Subcutaneous abdominal adipose tissue (tissue), 5 donors: ENCODE results near the gene RAP1GDS1.
"Not testable (repeated sequence)": the region's sequence is repeated elsewhere in the genome, so short reads cannot be mapped to it uniquely, and the experiment has no call there.

Source experiments
- H3K27ac ChIP-seq: one replicate; pipeline ENCODE4 v1.7.0; 2013; ENCODE audit warnings: low read depth, mild to moderate bottlenecking, inconsistent platforms, low read length, moderate library complexity
- H3K27me3 ChIP-seq, 5 donors: one replicate each; pipeline ENCODE4 v1.7.0; 2013; ENCODE audit warnings: low read length in 5 of 5, inconsistent platforms in 1 of 5; ENCODE audit not compliant: control insufficient read depth in 5 of 5, insufficient read depth in 4 of 5
- H3K36me3 ChIP-seq, 5 donors: one replicate each; pipeline ENCODE4 v1.7.0; 2013; ENCODE audit warnings: low read length in 5 of 5; ENCODE audit not compliant: control insufficient read depth in 5 of 5, insufficient read depth in 5 of 5
- H3K4me1 ChIP-seq, 5 donors: one replicate each; pipeline ENCODE4 v1.7.0; 2013; ENCODE audit warnings: low read length in 5 of 5, mild to moderate bottlenecking in 3 of 5, moderate library complexity in 1 of 5; ENCODE audit not compliant: control insufficient read depth in 5 of 5, insufficient read depth in 5 of 5
- H3K4me3 ChIP-seq, 5 donors: one replicate each; pipeline ENCODE4 v1.7.0; 2013; ENCODE audit warnings: low read length in 5 of 5, low read depth in 1 of 5
- H3K9ac ChIP-seq, 5 donors: one replicate each; pipeline ENCODE4 v1.7.0; 2013; ENCODE audit warnings: low read length in 5 of 5, mild to moderate bottlenecking in 4 of 5, moderate library complexity in 3 of 5
- H3K9me3 ChIP-seq, 5 donors: one replicate each; pipeline ENCODE4 v1.7.0; 2013; ENCODE audit warnings: low read length in 5 of 5; ENCODE audit not compliant: control insufficient read depth in 5 of 5
- donor health status: healthy.
- donor health status: healthy.
- donor health status: healthy.
- donor health status: healthy.
- donor health status: healthy.

Gene RAP1GDS1

GRCh38 chr4:98446499-98447375, 185.6 kb downstream of the RAP1GDS1 start:
- no peaks in the 10 kb centered on the region for H3K9me3 ChIP-seq
- H3K4me1 ChIP-seq, result peaks cover 0 to 2% (median 0%) of the 10 kb centered on the region in 5 donors
- no peaks in the 10 kb centered on the region for H3K27me3 ChIP-seq
- no peak overlapping the region for H3K27ac ChIP-seq
- no peak overlapping the region for H3K4me3 ChIP-seq
- peaks cover 12 to 24% (median 20%) of the 10 kb centered on the region in 5 donors for H3K36me3 ChIP-seq
- H3K9ac ChIP-seq, result no peak overlapping the region

GRCh38 chr4:98447648-98448047, 186.5 kb downstream of the RAP1GDS1 start:
- Histone ChIP-seq H3K9ac (no peak overlapping the region), H3K4me3 (no peak overlapping the region), H3K4me1 (peaks cover 0 to 2% (median 0%) of the 10 kb centered on the region in 5 donors), H3K36me3 (peaks cover 5 to 15% (median 13%) of the 10 kb centered on the region in 5 donors), H3K27me3 (no peaks in the 10 kb centered on the region), H3K27ac (no peak overlapping the region), H3K9me3 (peaks cover 0 to 7% (median 4%) of the 10 kb centered on the region in 5 donors)

- Histone ChIP-seq H3K9ac (no peak overlapping the region), H3K27ac (no peak overlapping the region), H3K9me3 (peaks cover 0 to 8% (median 5%) of the 10 kb centered on the region in 5 donors), H3K27me3 (no peaks in the 10 kb centered on the region), H3K36me3 (peaks cover 0 to 6% (median 4%) of the 10 kb centered on the region in 5 donors), H3K4me3 (no peak overlapping the region), H3K4me1 (peaks cover 0 to 2% (median 0%) of the 10 kb centered on the region in 5 donors)
These were observed 187.7 kb downstream of the RAP1GDS1 start for GRCh38 chr4:98448908-98449307.

DNA sequence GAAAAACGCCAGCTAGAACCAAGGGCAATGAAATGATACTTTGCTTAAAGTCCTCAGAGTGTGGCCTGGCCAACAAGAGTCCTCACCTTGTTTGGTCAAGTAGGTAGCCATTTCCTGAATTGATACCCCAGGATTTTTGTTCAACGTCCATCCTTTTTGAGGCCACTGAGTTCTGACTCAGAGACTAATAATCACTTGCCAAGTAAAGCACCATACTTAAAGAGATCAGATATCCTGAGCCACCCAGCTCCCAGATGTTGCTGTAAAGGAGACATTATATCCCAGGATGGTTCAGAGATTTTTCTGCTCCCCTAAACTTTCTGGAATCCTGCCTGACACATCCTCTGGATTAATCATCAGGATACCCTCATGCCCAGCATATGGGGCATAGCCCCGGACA, 190.9 kb downstream of the RAP1GDS1 start:
- no peak overlapping the region for H3K9ac ChIP-seq
- peaks cover 0 to 8% (median 5%) of the 10 kb centered on the region in 5 donors for H3K9me3 ChIP-seq
- no peak overlapping the region for H3K4me3 ChIP-seq
- no peaks in the 10 kb centered on the region for H3K4me1 ChIP-seq
- no peaks in the 10 kb centered on the region for H3K27me3 ChIP-seq
- no peak overlapping the region for H3K27ac ChIP-seq
- H3K36me3 ChIP-seq, result no peaks in the 10 kb centered on the region

DNA sequence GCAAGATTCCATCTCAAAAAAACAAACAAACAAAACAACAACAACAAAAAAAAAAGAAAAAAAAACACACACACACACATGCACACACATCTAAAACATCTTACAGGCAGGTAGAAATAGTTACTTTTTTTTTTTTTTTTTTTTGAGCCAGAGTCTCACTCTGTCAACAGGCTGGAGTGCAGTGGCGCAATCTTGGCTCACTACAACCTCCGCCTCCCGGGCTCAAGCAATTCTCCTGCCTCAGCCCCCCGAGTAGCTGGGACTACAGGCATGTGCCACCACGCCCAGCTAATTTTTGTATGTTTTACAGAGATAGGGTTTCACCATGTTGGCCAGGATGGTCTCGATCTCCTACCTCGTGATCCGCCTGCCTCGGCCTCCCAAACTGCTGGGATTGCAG, 196.2 kb downstream of the RAP1GDS1 start:
- H3K36me3 ChIP-seq, H3K4me3 ChIP-seq, H3K9ac ChIP-seq, H3K4me1 ChIP-seq, H3K27me3 ChIP-seq, H3K9me3 ChIP-seq, H3K27ac ChIP-seq: not testable (repeated sequence)

DNA sequence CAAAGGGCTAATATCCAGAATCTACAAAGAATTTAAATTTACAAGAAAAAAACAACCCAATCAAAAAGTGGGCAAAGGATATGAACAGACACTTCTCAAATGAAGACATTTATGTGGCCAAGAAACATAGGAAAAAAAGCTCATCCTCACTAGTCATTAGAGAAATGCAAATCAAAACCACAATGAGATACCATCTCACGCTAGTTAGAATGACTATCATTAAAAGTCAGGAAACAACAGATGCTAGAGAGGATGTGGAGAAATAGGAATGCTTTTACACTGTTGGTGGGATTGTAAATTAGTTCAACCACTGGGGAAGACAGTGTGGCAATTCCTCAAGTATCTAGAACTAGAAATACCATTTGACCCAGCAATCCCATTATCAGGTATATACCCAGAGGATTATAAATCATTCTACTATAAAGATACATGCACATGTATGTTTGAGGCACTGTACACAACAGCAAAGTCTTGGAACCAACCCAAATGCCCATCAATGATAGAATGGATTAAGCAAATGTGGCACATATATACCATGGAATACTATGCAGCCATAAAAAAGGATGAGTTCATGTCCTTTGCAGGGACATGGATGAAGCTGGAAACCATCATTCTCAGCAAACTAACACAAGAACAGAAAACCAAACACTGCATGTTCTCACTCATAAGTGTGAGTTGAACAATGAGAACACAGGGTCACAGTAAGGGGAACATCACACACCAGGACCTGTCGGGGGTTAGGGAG, 200.1 kb downstream of the RAP1GDS1 start:
- not testable (repeated sequence) for H3K27me3 ChIP-seq, H3K4me3 ChIP-seq, H3K4me1 ChIP-seq, H3K27ac ChIP-seq, H3K9me3 ChIP-seq, H3K36me3 ChIP-seq, H3K9ac ChIP-seq

- H3K9ac ChIP-seq, result no peak overlapping the region
- no peaks in the 10 kb centered on the region for H3K9me3 ChIP-seq
- no peaks in the 10 kb centered on the region for H3K36me3 ChIP-seq
- peaks cover 0 to 4% (median 3%) of the 10 kb centered on the region in 5 donors for H3K4me1 ChIP-seq
- H3K4me3 ChIP-seq, result no peak overlapping the region
- H3K27me3 ChIP-seq, result no peaks in the 10 kb centered on the region
- no peak overlapping the region for H3K27ac ChIP-seq
These were observed 201.3 kb downstream of the RAP1GDS1 start for GRCh38 chr4:98462487-98462886.

DNA sequence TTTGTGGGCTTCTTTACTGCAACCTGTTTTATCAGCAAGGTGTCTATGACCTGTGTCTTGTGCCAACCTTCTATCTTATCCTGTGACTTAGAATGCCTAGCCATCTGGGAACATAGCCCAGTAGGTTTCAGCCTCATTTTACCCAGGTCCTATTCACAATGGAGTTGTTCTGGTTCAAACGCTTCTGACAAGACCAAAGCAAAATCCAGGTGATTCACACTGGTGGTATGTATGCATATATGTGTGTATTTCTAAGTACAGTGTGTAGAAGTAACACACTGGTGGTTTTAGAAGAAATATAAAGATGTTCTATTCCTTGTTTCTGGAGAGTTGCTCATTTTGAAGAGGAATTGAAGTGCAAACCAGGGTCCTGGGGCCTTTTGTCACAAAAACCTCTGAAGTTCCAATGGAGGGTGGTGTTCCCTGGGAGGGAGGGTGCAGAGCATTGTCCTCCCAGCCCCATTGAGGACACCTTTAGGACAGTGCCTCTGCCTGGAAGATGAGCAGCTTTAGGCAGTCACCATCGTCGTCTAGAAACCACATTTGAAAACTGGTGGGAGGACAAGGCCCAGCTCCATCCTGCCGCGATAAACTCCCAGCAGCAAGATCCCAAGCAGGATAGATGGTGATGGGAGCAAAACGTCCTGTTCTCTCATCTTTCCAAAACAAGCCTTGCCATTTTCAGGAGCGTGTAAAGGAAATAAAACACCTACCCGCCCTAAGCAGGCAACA, 205.8 kb downstream of the RAP1GDS1 start:
- H3K27me3 ChIP-seq, result no peaks in the 10 kb centered on the region
- H3K9me3 ChIP-seq, result no peaks in the 10 kb centered on the region
- H3K9ac ChIP-seq, result no peak overlapping the region
- peak overlapping the region in 3 of 5 donors; percentile 66 to 71 (median 68) for H3K4me3 ChIP-seq
- H3K36me3 ChIP-seq, result no peaks in the 10 kb centered on the region
- H3K27ac ChIP-seq, result no peak overlapping the region
- peaks cover 2 to 17% (median 12%) of the 10 kb centered on the region in 5 donors for H3K4me1 ChIP-seq

GRCh38 chr4:98467627-98468072, 206.5 kb downstream of the RAP1GDS1 start:
- Histone ChIP-seq H3K4me1 (peaks cover 2 to 17% (median 12%) of the 10 kb centered on the region in 5 donors), H3K9ac (peak overlapping the region in 3 of 5 donors; percentile 41 to 74 (median 53)), H3K27me3 (no peaks in the 10 kb centered on the region), H3K4me3 (peak overlapping the region; percentile 52 to 71 (median 67)), H3K36me3 (no peaks in the 10 kb centered on the region), H3K27ac (no peak overlapping the region), H3K9me3 (no peaks in the 10 kb centered on the region)
